H9 (cell line): Measurements from ENCODE around the gene DPPA4. TPM values are rescaled to one million over a fixed set of nuclear protein-coding genes. Genes with fewer than 3 reads are reported as not detected.

ENCODE experiments used
- DNase-seq: peaks from one replicate; pipeline ENCODE4 v3.0.0-alpha.2; 2017
- H2AFZ ChIP-seq: one replicate; pipeline ENCODE4 v1.6.1; 2013; ENCODE audit warnings: mild to moderate bottlenecking, low read length, control low read depth, moderate library complexity
- H2AK5ac ChIP-seq: 2 replicates; pipeline ENCODE4 v1.6.1; 2013; ENCODE audit warnings: low read length, control low read depth, mixed read lengths; ENCODE audit not compliant: insufficient read length
- H2BK120ac ChIP-seq: one replicate; pipeline ENCODE4 v1.6.1; 2013; ENCODE audit warnings: low read depth, mild to moderate bottlenecking, low read length, control low read depth, inconsistent platforms; ENCODE audit not compliant: poor library complexity, severe bottlenecking
- H2BK12ac ChIP-seq: 2 replicates; pipeline ENCODE4 v1.6.1; 2013; ENCODE audit warnings: low read length, control low read depth, mixed read lengths, low read depth; ENCODE audit not compliant: insufficient read length
- H2BK15ac ChIP-seq: 2 replicates; pipeline ENCODE4 v1.6.1; 2013; ENCODE audit warnings: low read depth, low read length, control low read depth
- H2BK20ac ChIP-seq: one replicate; pipeline ENCODE4 v1.6.1; 2013; ENCODE audit warnings: low read depth, mild to moderate bottlenecking, low read length, control low read depth, inconsistent platforms; ENCODE audit not compliant: poor library complexity, severe bottlenecking
- H2BK5ac ChIP-seq: 2 replicates; pipeline ENCODE4 v1.6.1; 2013; ENCODE audit warnings: low read length, control low read depth, mixed read lengths; ENCODE audit not compliant: insufficient read length
- H3K14ac ChIP-seq: 2 replicates; pipeline ENCODE4 v1.6.1; 2013; ENCODE audit warnings: low read length, control low read depth; ENCODE audit not compliant: insufficient read depth
- H3K18ac ChIP-seq: 2 replicates; pipeline ENCODE4 v1.6.1; 2013; ENCODE audit warnings: low read depth, mild to moderate bottlenecking, mixed read lengths, low read length, control low read depth; ENCODE audit not compliant: insufficient read length
- H3K23ac ChIP-seq: 2 replicates; pipeline ENCODE4 v1.6.1; 2013; ENCODE audit warnings: low read length, control low read depth, mixed read lengths, low read depth; ENCODE audit not compliant: insufficient read length
- H3K23me2 ChIP-seq: 2 replicates; pipeline ENCODE4 v1.6.1; 2013; ENCODE audit warnings: low read depth, mild to moderate bottlenecking, mixed read lengths, low read length, control low read depth; ENCODE audit not compliant: insufficient read length, poor library complexity, severe bottlenecking
- H3K27ac ChIP-seq: 2 replicates; pipeline ENCODE4 v1.5.1; 2013; ENCODE audit warnings: low read length, control low read depth, mixed read lengths, low read depth; ENCODE audit not compliant: insufficient read length
- H3K27me3 ChIP-seq: 2 replicates; pipeline ENCODE4 v1.6.1; 2013; ENCODE audit warnings: low read length, control low read depth, inconsistent platforms; ENCODE audit not compliant: insufficient read depth
- H3K4ac ChIP-seq: 2 replicates; pipeline ENCODE4 v1.6.1; 2013; ENCODE audit warnings: low read depth, mild to moderate bottlenecking, control low read depth, inconsistent platforms, low read length, moderate library complexity
- H3K4me1 ChIP-seq: 2 replicates; pipeline ENCODE4 v1.6.1; 2013; ENCODE audit warnings: low read length, control low read depth, inconsistent platforms; ENCODE audit not compliant: insufficient read depth
- H3K4me2 ChIP-seq: 2 replicates; pipeline ENCODE4 v1.6.1; 2013; ENCODE audit warnings: low read length, control low read depth, mixed read lengths; ENCODE audit not compliant: insufficient read length, insufficient read depth
- H3K56ac ChIP-seq: 2 replicates; pipeline ENCODE4 v1.6.1; 2013; ENCODE audit warnings: low read depth, mild to moderate bottlenecking, mixed read lengths, low read length, control low read depth; ENCODE audit not compliant: insufficient read length
- H3K79me1 ChIP-seq: 2 replicates; pipeline ENCODE4 v1.6.1; 2013; ENCODE audit warnings: low read depth, mild to moderate bottlenecking, moderate library complexity, low read length, control low read depth, inconsistent platforms; ENCODE audit not compliant: insufficient read depth, poor library complexity, severe bottlenecking
- H3K79me2 ChIP-seq: 2 replicates; pipeline ENCODE4 v1.6.1; 2013; ENCODE audit warnings: low read length, control low read depth, inconsistent platforms; ENCODE audit not compliant: insufficient read depth
- H3K9ac ChIP-seq: 2 replicates; pipeline ENCODE4 v1.6.1; 2013; ENCODE audit warnings: low read length, control low read depth, mixed read lengths; ENCODE audit not compliant: insufficient read length; ENCODE audit errors: extremely low read depth
- H3K9me3 ChIP-seq: one replicate; pipeline ENCODE4 v1.6.1; 2013; ENCODE audit warnings: low read depth, low read length, inconsistent platforms; ENCODE audit not compliant: control insufficient read depth
- H3T11ph ChIP-seq: one replicate; pipeline ENCODE4 v1.6.1; 2013; ENCODE audit warnings: mild to moderate bottlenecking, low read length, control low read depth, inconsistent platforms
- H4K20me1 ChIP-seq: one replicate; pipeline ENCODE4 v1.6.1; 2013; ENCODE audit not compliant: control insufficient read depth, insufficient read length, insufficient read depth
- H4K5ac ChIP-seq: 2 replicates; pipeline ENCODE4 v1.6.1; 2013; ENCODE audit warnings: low read depth, mild to moderate bottlenecking, mixed read lengths, low read length, control low read depth; ENCODE audit not compliant: insufficient read length
- H4K8ac ChIP-seq: replicated peaks from 2 replicates; pipeline ENCODE4 v1.6.1; 2013; ENCODE audit warnings: low read length, control low read depth, mixed read lengths, low read depth; ENCODE audit not compliant: insufficient read length
- H4K91ac ChIP-seq: 2 replicates; pipeline ENCODE4 v1.6.1; 2013; ENCODE audit warnings: low read depth, mild to moderate bottlenecking, moderate library complexity, mixed read lengths, low read length, control low read depth; ENCODE audit not compliant: insufficient read length
- H3K27ac Mint-ChIP-seq, 3 experiments: 2 replicates in 2 of 3; 3 replicates in 1 of 3; pipeline ENCODE4 v1.8.0; 2020 to 2021; ENCODE audit warnings: mixed read lengths in 3 of 3, mild to moderate bottlenecking in 1 of 3, moderate library complexity in 1 of 3
- H3K27me3 Mint-ChIP-seq: 2 replicates; pipeline ENCODE4 v1.8.0; 2021; ENCODE audit warnings: low read depth, mild to moderate bottlenecking, moderate library complexity, mixed read lengths
- H3K36me3 Mint-ChIP-seq, 3 experiments: 2 replicates in 2 of 3; 3 replicates in 1 of 3; pipeline ENCODE4 v1.8.0; 2020 to 2021; ENCODE audit warnings: low read depth in 3 of 3, mixed read lengths in 3 of 3; ENCODE audit not compliant: insufficient read depth in 1 of 3
- H3K4me1 Mint-ChIP-seq, 2 experiments: 2 replicates each; pipeline ENCODE4 v1.8.0; 2020; ENCODE audit warnings: mixed read lengths in 2 of 2
- H3K4me3 Mint-ChIP-seq, 2 experiments: 2 replicates in 1 of 2; 3 replicates in 1 of 2; pipeline ENCODE4 v1.8.0; 2020 to 2021; ENCODE audit warnings: mild to moderate bottlenecking in 2 of 2, mixed read lengths in 2 of 2, moderate library complexity in 1 of 2
- H3K9me3 Mint-ChIP-seq, 2 experiments: 2 replicates in 1 of 2; 3 replicates in 1 of 2; pipeline ENCODE4 v1.8.0; 2020; ENCODE audit warnings: mild to moderate bottlenecking in 2 of 2, mixed read lengths in 2 of 2, moderate library complexity in 1 of 2
- CTCF ChIP-seq: fragments of 200-600 bp; sonication (generic); conservative IDR thresholded peaks from 3 replicates; pipeline ENCODE4 v1.8.0; 2021; ENCODE audit warnings: antibody characterized with exemption, mild to moderate bottlenecking
- WGBS: extraction: QIAGEN DNeasy Blood & Tissue Kit; methylation state at CpG from one replicate; pipeline ENCODE4 v1.1.7; 2013; ENCODE audit warnings: missing lambda C conversion rate, low lambda C conversion rate, mixed read lengths; ENCODE audit not compliant: insufficient read length; ENCODE audit errors: extremely low coverage; 5-methylcytosine and 5-hydroxymethylcytosine counted together
- total RNA-seq: library from RNA; stranded (reverse); gene quantifications from 2 replicates; pipeline ENCODE4 v1.2.1, GENCODE V29; 2021

DPPA4 gene
- total RNA-seq, 1 experiment from 2014 or later: 821 TPM

GRCh38 chr3:109336291-109336861, 970 bp downstream of the DPPA4 start:
- no peak for TF ChIP-seq CTCF

More at GRCh38 chr3:109336291-109336861, 970 bp downstream of the DPPA4 start:
- Histone ChIP-seq H2AK5ac (no peak overlapping the region), H3K79me2 (peaks cover 65% of the 10 kb centered on the region; the same call in 1 of the 2 replicates), H3K9ac (peak overlapping the region; percentile 99), H3K4me1 (no peaks in the 10 kb centered on the region; the same call in 1 of the 2 replicates), H2BK120ac (no peak overlapping the region), H2BK5ac (peak overlapping the region; percentile 78), H2BK15ac (no peak overlapping the region), H3K56ac (peak overlapping the region; percentile 56), H4K20me1 (no peaks in the 10 kb centered on the region), H3K27ac (peak overlapping the region; percentile 90), H2AFZ (no peak overlapping the region), H4K91ac (no peak overlapping the region), H3K14ac (peak overlapping the region; percentile 74; the same call in 1 of the 2 replicates), H4K8ac (no peak overlapping the region), H3K79me1 (no peaks in the 10 kb centered on the region), H3T11ph (no peak overlapping the region), H2BK20ac (no peak overlapping the region), H3K18ac (peak overlapping the region; percentile 56), H3K23me2 (peaks cover 15% of the 10 kb centered on the region), H3K23ac (no peak overlapping the region), H3K4me2 (peak overlapping the region; percentile 96), H3K27me3 (no peaks in the 10 kb centered on the region), H3K4ac (no peak overlapping the region), H2BK12ac (no peak overlapping the region), H4K5ac (no peak overlapping the region), H3K9me3 (no peaks in the 10 kb centered on the region)
- peak overlapping the region; percentile 88 to 100 (median 99) for H3K27ac Mint-ChIP-seq
- WGBS: no CpG with 5 or more reads among the region's 17 CpGs
- peaks cover 1% of the 10 kb centered on the region; the same call in 1 of the 2 replicates for H3K27me3 Mint-ChIP-seq
- H3K36me3 Mint-ChIP-seq: peaks cover 57 to 62% (median 59%) of the 10 kb centered on the region in 3 experiments
- peak overlapping the region; percentile 93 to 99 for H3K4me3 Mint-ChIP-seq
- peaks cover 11 to 17% of the 10 kb centered on the region in 2 experiments; a peak in 4 of 5 replicates for H3K9me3 Mint-ChIP-seq
- DNase-seq: no peak
- H3K4me1 Mint-ChIP-seq: peaks cover 50 to 63% of the 10 kb centered on the region in 2 experiments
